Activated CD4-positive, alpha-beta T cell treated with anti-CD3 and anti-CD28 coated beads, Interleukin-2, amount 10 ng/mL, durations not matched to agents 24 days and 14 days (primary cell): ENCODE measurements around the gene SLC46A1. TPM values are rescaled to one million over a fixed set of nuclear protein-coding genes. Genes with fewer than 3 reads are reported as not detected.

Source experiments
- DNase-seq: peaks from one replicate; pipeline ENCODE4 v3.0.0; 2022
- H3K27ac Mint-ChIP-seq: one replicate; pipeline ENCODE4 v1.8.0; 2022; ENCODE audit warnings: mild to moderate bottlenecking, mixed read lengths
- H3K27me3 Mint-ChIP-seq: one replicate; pipeline ENCODE4 v1.8.0; 2022; ENCODE audit warnings: mixed read lengths
- H3K36me3 Mint-ChIP-seq: one replicate; pipeline ENCODE4 v1.8.0; 2022; ENCODE audit warnings: low read depth, mild to moderate bottlenecking, mixed read lengths
- H3K4me1 Mint-ChIP-seq: one replicate; pipeline ENCODE4 v1.8.0; 2021; ENCODE audit warnings: mixed read lengths
- H3K4me3 Mint-ChIP-seq: one replicate; pipeline ENCODE4 v1.8.0; 2022; ENCODE audit warnings: mild to moderate bottlenecking, moderate library complexity, mixed read lengths
- H3K9me3 Mint-ChIP-seq: one replicate; pipeline ENCODE4 v1.8.0; 2021; ENCODE audit warnings: mixed read lengths
- intact Hi-C: fragments of 100-400 bp; cut with micrococcal nuclease; formaldehyde crosslinking; loops from one replicate; pipeline ENCODE4 v1.15.1; 2023
- total RNA-seq: library from RNA; stranded (reverse); gene quantifications from 2 replicates; pipeline ENCODE4 v1.2.3, GENCODE V29; 2022

SLC46A1 gene
- total RNA-seq, 1 donor from 2014 or later = 7.9 TPM

- Mint-ChIP-seq H3K9me3 (no peaks in the 10 kb centered on the region), H3K27ac (no peak overlapping the region), H3K27me3 (no peaks in the 10 kb centered on the region), H3K4me1 (peaks cover 5% of the 10 kb centered on the region), H3K4me3 (no peak overlapping the region), H3K36me3 (peaks cover 5% of the 10 kb centered on the region)
- intact Hi-C loops = no loop called here
- no peak for DNase-seq
Observed at GRCh38 chr17:28397687-28398279, 8.2 kb downstream of the SLC46A1 start.

DNA sequence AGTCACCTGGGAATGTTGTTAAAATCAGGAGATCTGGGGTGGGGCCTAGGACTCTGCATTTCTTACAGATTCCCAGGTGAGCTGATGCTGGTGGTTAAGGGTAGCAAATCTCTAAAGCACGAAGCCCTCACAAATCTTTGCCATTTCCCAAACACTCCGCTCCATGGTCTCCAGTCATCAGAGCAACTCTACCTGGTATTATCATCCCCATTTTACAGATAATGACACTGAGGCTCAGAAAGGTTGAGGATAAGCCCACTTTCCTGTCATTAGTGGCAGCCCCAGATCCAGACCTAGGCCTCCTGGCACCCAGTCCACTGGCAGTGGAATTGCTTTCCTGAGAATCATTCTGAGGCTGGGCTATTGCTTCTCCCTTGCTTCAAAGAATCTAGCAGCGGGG, 8.7 kb downstream of the SLC46A1 start:
- H3K4me3 Mint-ChIP-seq = no peak overlapping the region
- intact Hi-C loops = no loop called here
- peaks cover 5% of the 10 kb centered on the region for H3K4me1 Mint-ChIP-seq
- H3K9me3 Mint-ChIP-seq = no peaks in the 10 kb centered on the region
- no peaks in the 10 kb centered on the region for H3K27me3 Mint-ChIP-seq
- no peak overlapping the region for H3K27ac Mint-ChIP-seq
- no peak for DNase-seq
- peaks cover 8% of the 10 kb centered on the region for H3K36me3 Mint-ChIP-seq

GRCh38 chr17:28396635-28397239, 9.3 kb downstream of the SLC46A1 start:
- DNase-seq = no peak
- Mint-ChIP-seq H3K36me3 (peaks cover 9% of the 10 kb centered on the region), H3K4me3 (no peak overlapping the region), H3K27me3 (no peaks in the 10 kb centered on the region), H3K9me3 (no peaks in the 10 kb centered on the region), H3K27ac (no peak overlapping the region), H3K4me1 (peaks cover 3% of the 10 kb centered on the region)
- intact Hi-C loops = no loop called here

GRCh38 chr17:28395968-28396367, 10.0 kb downstream of the SLC46A1 start:
- Mint-ChIP-seq H3K9me3 (no peaks in the 10 kb centered on the region), H3K27ac (no peak overlapping the region)

GRCh38 chr17:28395426-28395825, 10.6 kb downstream of the SLC46A1 start:
- H3K27me3 Mint-ChIP-seq = no peaks in the 10 kb centered on the region
- H3K4me1 Mint-ChIP-seq = peaks cover 3% of the 10 kb centered on the region
- H3K36me3 Mint-ChIP-seq = peaks cover 22% of the 10 kb centered on the region
- H3K9me3 Mint-ChIP-seq = no peaks in the 10 kb centered on the region
- no peak overlapping the region for H3K4me3 Mint-ChIP-seq
- intact Hi-C loops = no loop called here
- H3K27ac Mint-ChIP-seq = no peak overlapping the region
- DNase-seq = no peak

More at GRCh38 chr17:28395968-28396367, 10.0 kb downstream of the SLC46A1 start:
- DNase-seq = no peak
- no peak overlapping the region for H3K4me3 Mint-ChIP-seq
- no peaks in the 10 kb centered on the region for H3K27me3 Mint-ChIP-seq
- H3K36me3 Mint-ChIP-seq = peaks cover 17% of the 10 kb centered on the region
- intact Hi-C loops = no loop called here
- peaks cover 3% of the 10 kb centered on the region for H3K4me1 Mint-ChIP-seq

DNA sequence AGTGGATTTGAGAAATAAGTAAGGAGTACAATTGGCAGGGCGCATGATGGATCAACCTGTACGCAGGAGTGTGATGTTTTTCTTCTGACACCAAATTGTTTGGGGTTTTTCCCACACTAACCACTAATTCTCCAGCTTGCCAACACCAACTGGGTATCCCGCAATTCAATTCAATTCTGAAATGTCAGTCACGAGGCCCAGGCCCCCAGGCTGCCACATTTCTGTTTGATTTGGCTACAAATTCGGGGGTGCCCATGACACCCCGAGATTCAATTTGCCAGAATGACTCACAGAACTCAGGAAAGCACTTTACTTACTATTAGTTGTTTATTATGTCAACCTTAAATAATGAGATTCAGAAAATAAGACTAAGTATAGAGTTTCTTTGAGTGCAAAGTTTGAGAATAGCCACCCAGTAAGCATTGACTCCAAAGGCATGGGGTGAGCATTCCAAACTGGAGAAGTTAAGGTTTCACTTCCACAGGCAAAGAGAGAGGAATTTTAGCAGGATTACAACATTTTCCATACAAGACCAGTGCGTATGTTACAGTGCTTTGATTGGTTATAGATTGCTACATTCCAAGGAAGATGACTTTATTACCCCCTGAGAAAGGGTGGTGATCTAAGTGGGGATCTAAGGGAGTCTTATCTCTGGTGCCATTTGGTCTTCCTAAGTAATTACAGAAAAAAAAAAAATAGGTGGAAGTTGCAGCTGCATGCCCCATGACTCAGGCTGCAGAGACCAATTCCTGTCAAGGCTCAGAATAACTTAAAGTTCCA, 11.5 kb downstream of the SLC46A1 start:
- peaks cover 31% of the 10 kb centered on the region for H3K36me3 Mint-ChIP-seq
- no peak overlapping the region for H3K4me3 Mint-ChIP-seq
- H3K27ac Mint-ChIP-seq = no peak overlapping the region
- intact Hi-C loops = no loop called here
- no peak for DNase-seq
- H3K4me1 Mint-ChIP-seq = peaks cover 3% of the 10 kb centered on the region
- no peaks in the 10 kb centered on the region for H3K27me3 Mint-ChIP-seq
- H3K9me3 Mint-ChIP-seq = no peaks in the 10 kb centered on the region

- intact Hi-C loops = no loop called here
- no peak for DNase-seq
- Mint-ChIP-seq H3K4me1 (peaks cover 6% of the 10 kb centered on the region), H3K27me3 (no peaks in the 10 kb centered on the region), H3K36me3 (peaks cover 42% of the 10 kb centered on the region), H3K9me3 (no peaks in the 10 kb centered on the region), H3K4me3 (no peak overlapping the region), H3K27ac (no peak overlapping the region)
Observed at GRCh38 chr17:28392491-28392890, 13.5 kb downstream of the SLC46A1 start.

GRCh38 chr17:28391401-28391800, 14.6 kb downstream of the SLC46A1 start:
- Mint-ChIP-seq H3K27ac (no peak overlapping the region), H3K27me3 (no peaks in the 10 kb centered on the region), H3K36me3 (peaks cover 43% of the 10 kb centered on the region), H3K4me1 (peaks cover 6% of the 10 kb centered on the region), H3K9me3 (no peaks in the 10 kb centered on the region), H3K4me3 (no peak overlapping the region)
- intact Hi-C loops = no loop called here
- no peak for DNase-seq

- Mint-ChIP-seq H3K4me1 (peaks cover 6% of the 10 kb centered on the region), H3K36me3 (peaks cover 43% of the 10 kb centered on the region), H3K27ac (no peak overlapping the region), H3K9me3 (no peaks in the 10 kb centered on the region), H3K4me3 (no peak overlapping the region), H3K27me3 (no peaks in the 10 kb centered on the region)
- no peak for DNase-seq
- intact Hi-C loops = no loop called here
Observed at GRCh38 chr17:28390984-28391383, 15.0 kb downstream of the SLC46A1 start.

GRCh38 chr17:28390563-28390962, 15.4 kb downstream of the SLC46A1 start:
- Mint-ChIP-seq H3K27ac (no peak overlapping the region), H3K4me1 (peaks cover 6% of the 10 kb centered on the region), H3K4me3 (no peak overlapping the region), H3K27me3 (no peaks in the 10 kb centered on the region), H3K36me3 (peaks cover 43% of the 10 kb centered on the region), H3K9me3 (no peaks in the 10 kb centered on the region)
- intact Hi-C loops = no loop called here
- DNase-seq = no peak

DNA sequence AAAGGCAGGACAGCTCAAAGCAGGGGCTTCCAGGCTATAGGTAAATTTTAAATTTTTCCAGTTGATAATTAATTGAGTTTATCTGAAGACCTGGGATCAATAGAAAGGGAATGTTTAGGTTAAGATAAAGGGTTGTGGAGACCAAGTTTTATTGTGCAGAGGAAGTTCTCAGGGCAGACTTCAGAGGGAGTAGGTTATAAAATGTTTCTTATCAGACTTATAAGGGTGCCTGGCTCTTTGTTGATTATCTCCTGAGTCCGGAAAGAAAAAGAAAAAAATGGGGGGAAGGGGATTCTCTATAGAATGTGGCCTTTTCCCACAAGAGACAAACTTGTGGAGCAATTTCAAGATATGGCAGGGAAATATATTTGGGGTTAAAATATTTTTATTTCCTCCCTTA, 15.9 kb downstream of the SLC46A1 start:
- intact Hi-C loops = no loop called here
- H3K4me3 Mint-ChIP-seq = no peak overlapping the region
- no peak overlapping the region for H3K27ac Mint-ChIP-seq
- peaks cover 46% of the 10 kb centered on the region for H3K36me3 Mint-ChIP-seq
- no peak for DNase-seq
- peaks cover 10% of the 10 kb centered on the region for H3K4me1 Mint-ChIP-seq
- no peaks in the 10 kb centered on the region for H3K27me3 Mint-ChIP-seq
- H3K9me3 Mint-ChIP-seq = no peaks in the 10 kb centered on the region

GRCh38 chr17:28388106-28388505, 17.9 kb downstream of the SLC46A1 start:
- H3K27me3 Mint-ChIP-seq = no peaks in the 10 kb centered on the region

DNA sequence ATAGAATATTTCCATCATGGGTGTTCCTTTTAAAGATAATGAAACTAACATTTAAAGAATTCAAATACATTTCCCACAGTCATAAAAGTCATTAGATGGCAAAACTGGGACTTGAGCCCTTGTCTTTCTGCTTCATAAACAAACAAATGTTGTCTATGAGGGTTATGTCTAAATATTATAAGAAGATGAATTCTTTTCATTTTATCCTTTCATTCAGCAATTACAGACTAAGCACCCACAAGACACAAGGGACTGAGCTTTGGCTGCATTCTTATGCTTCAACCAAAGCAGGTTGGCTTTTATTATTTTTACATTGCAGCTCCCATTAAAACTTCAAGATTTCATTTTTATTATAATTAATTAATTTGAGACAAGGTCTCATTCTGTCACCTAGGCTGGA, 19.6 kb downstream of the SLC46A1 start:
- peaks cover 42% of the 10 kb centered on the region for H3K36me3 Mint-ChIP-seq
- no peak for DNase-seq
- H3K4me1 Mint-ChIP-seq = peaks cover 19% of the 10 kb centered on the region
- intact Hi-C loops = no loop called here
- H3K4me3 Mint-ChIP-seq = no peak overlapping the region
- H3K27me3 Mint-ChIP-seq = peaks cover 7% of the 10 kb centered on the region
- H3K9me3 Mint-ChIP-seq = no peaks in the 10 kb centered on the region
- no peak overlapping the region for H3K27ac Mint-ChIP-seq

More at GRCh38 chr17:28388106-28388505, 17.9 kb downstream of the SLC46A1 start:
- DNase-seq = no peak
- H3K36me3 Mint-ChIP-seq = peaks cover 43% of the 10 kb centered on the region
- H3K4me1 Mint-ChIP-seq = peaks cover 14% of the 10 kb centered on the region
- no peaks in the 10 kb centered on the region for H3K9me3 Mint-ChIP-seq
- no peak overlapping the region for H3K27ac Mint-ChIP-seq
- intact Hi-C loops = no loop called here
- H3K4me3 Mint-ChIP-seq = no peak overlapping the region

DNA sequence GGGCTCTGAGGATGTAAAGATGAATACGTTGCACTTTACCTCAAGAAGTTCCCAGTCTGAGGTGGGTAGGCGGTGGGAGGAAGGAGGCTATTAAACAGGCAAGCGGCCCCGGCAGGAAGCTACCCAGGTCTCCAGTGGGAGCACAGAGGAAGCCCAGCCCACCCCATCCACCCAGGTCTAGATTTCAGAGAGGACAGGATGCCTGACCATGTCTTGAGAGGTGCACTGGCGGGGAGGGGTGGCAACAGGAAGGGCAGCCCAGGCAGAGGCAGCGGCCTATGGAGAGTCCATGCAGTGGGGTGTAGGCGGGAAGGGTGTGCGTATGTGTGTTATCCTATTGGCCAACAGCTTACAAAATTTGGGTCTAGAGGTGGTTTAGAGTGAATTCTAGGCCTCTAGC, 20.6 kb downstream of the SLC46A1 start:
- Mint-ChIP-seq H3K36me3 (peaks cover 34% of the 10 kb centered on the region), H3K4me1 (peaks cover 20% of the 10 kb centered on the region), H3K9me3 (no peaks in the 10 kb centered on the region), H3K27ac (peak overlapping the region; percentile 86), H3K27me3 (peaks cover 8% of the 10 kb centered on the region), H3K4me3 (peak overlapping the region; percentile 93)
- intact Hi-C loops = no loop called here
- DNase-seq = no peak
